Measurements from ENCODE around the gene GMEB1.

GRCh38 chr1:28766532-28767183, 98.1 kb downstream of the GMEB1 start:
- no peak for TF ChIP-seq CTCF (IDR thresholded peaks at IDR 0.05)
- no peak for TF ChIP-seq POLR2A (IDR thresholded peaks at IDR 0.05)
- no peak for TF ChIP-seq POLR2AphosphoS5 (IDR thresholded peaks at IDR 0.05)
- no peak for TF ChIP-seq EP300 (IDR thresholded peaks at IDR 0.05)
